GM23248 (cell line): ENCODE results near the gene ZNF474. TPM values are rescaled to one million over a fixed set of nuclear protein-coding genes. Genes with fewer than 3 reads are reported as not detected.
"Not testable (repeated sequence)": the region's sequence is repeated elsewhere in the genome, so short reads cannot be mapped to it uniquely, and the experiment has no call there.

Experiments
- DNase-seq: peaks from one replicate; pipeline ENCODE4 v3.0.0-alpha.2; 2015
- H2AFZ ChIP-seq: fragments of 200-600 bp; sonication (generic); 2 replicates; pipeline ENCODE4 v1.6.1; 2016; ENCODE audit warnings: antibody characterized with exemption
- H3F3A ChIP-seq: fragments of 200-600 bp; sonication (generic); 2 replicates; pipeline ENCODE4 v1.6.1; 2016; ENCODE audit warnings: mild to moderate bottlenecking, antibody characterized with exemption, mixed run types; ENCODE audit not compliant: insufficient read depth
- H3K27ac ChIP-seq: fragments of 200-600 bp; sonication (generic); 2 replicates; pipeline ENCODE4 v1.5.1; 2016; ENCODE audit warnings: mild to moderate bottlenecking
- H3K27me3 ChIP-seq: fragments of 200-600 bp; sonication (generic); replicated peaks from 2 replicates; pipeline ENCODE4 v1.6.1; 2016; ENCODE audit warnings: mild to moderate bottlenecking; ENCODE audit not compliant: insufficient read depth
- H3K36me3 ChIP-seq: fragments of 200-600 bp; sonication (generic); 2 replicates; pipeline ENCODE4 v1.6.1; 2016; ENCODE audit warnings: low read depth, mild to moderate bottlenecking
- H3K4me1 ChIP-seq: fragments of 200-600 bp; sonication (generic); 2 replicates; pipeline ENCODE4 v1.6.1; 2016; ENCODE audit warnings: mild to moderate bottlenecking; ENCODE audit not compliant: insufficient read depth
- H3K4me2 ChIP-seq: fragments of 200-600 bp; sonication (generic); one replicate; pipeline ENCODE4 v1.6.1; 2016; ENCODE audit warnings: mild to moderate bottlenecking; ENCODE audit not compliant: unreplicated experiment
- H3K4me3 ChIP-seq: fragments of 200-600 bp; sonication (generic); 2 replicates; pipeline ENCODE4 v1.5.1; 2016; ENCODE audit warnings: mild to moderate bottlenecking
- H3K79me2 ChIP-seq: fragments of 200-600 bp; sonication (generic); 2 replicates; pipeline ENCODE4 v1.6.1; 2016; ENCODE audit warnings: mild to moderate bottlenecking; ENCODE audit not compliant: insufficient read depth
- H3K9ac ChIP-seq: fragments of 200-600 bp; sonication (generic); 2 replicates; pipeline ENCODE4 v1.6.1; 2016; ENCODE audit warnings: mild to moderate bottlenecking
- H3K9me2 ChIP-seq: fragments of 200-600 bp; sonication (generic); 2 replicates; pipeline ENCODE4 v1.6.1; 2016; ENCODE audit warnings: mixed run types, mild to moderate bottlenecking, moderate library complexity; ENCODE audit not compliant: insufficient read depth
- H3K9me3 ChIP-seq: fragments of 200-600 bp; sonication (generic); one replicate; pipeline ENCODE4 v1.6.1; 2017; ENCODE audit warnings: low read depth
- H4K20me1 ChIP-seq: fragments of 200-600 bp; sonication (generic); 2 replicates; pipeline ENCODE4 v1.6.0; 2016; ENCODE audit not compliant: insufficient read depth
- EZH2 ChIP-seq: fragments of 200-600 bp; sonication (generic); IDR thresholded peaks from 2 replicates; pipeline ENCODE4 v1.6.1; 2018; ENCODE audit warnings: antibody characterized with exemption, mild to moderate bottlenecking; ENCODE audit not compliant: insufficient read depth, poor library complexity, severe bottlenecking
- EZH2phosphoT487 ChIP-seq: fragments of 200-600 bp; sonication (generic); IDR thresholded peaks from 2 replicates; pipeline ENCODE4 v1.6.1; 2018; ENCODE audit warnings: antibody characterized with exemption, moderate library complexity, mild to moderate bottlenecking, low read depth; ENCODE audit not compliant: insufficient read depth
- WGBS, 2 experiments: methylation state at CpG; one replicate each; pipeline ENCODE4 v1.1.6; 2015 to 2017; ENCODE audit warnings: low lambda C conversion rate in 2 of 2, low coverage in 1 of 2; ENCODE audit errors: missing lambda C conversion rate in 2 of 2; 5-methylcytosine and 5-hydroxymethylcytosine counted together
- in situ Hi-C: fragments of 300-500 bp; cut with MboI; formaldehyde crosslinking; loops from 2 replicates; pipeline ENCODE4 v1.15.0; 2020
- polyA plus RNA-seq: library from polyadenylated mRNA; unstranded; fragments of >200 nt; fragmentation: Nextera tagmentation; extraction: Ambion mirVana; gene quantifications from 2 replicates; pipeline ENCODE4 v1.2.1, GENCODE V29; 2016
- total RNA-seq: library from RNA; depleted of rRNA; stranded (reverse); fragments of >200 nt; shearing (Covaris generic); gene quantifications from 2 replicates; pipeline ENCODE4 v1.2.3, GENCODE V29; 2014

ZNF474 gene
- total and polyA plus RNA-seq, 2 experiments from 2014 or later, result 0.21 to 0.43 TPM

DNA sequence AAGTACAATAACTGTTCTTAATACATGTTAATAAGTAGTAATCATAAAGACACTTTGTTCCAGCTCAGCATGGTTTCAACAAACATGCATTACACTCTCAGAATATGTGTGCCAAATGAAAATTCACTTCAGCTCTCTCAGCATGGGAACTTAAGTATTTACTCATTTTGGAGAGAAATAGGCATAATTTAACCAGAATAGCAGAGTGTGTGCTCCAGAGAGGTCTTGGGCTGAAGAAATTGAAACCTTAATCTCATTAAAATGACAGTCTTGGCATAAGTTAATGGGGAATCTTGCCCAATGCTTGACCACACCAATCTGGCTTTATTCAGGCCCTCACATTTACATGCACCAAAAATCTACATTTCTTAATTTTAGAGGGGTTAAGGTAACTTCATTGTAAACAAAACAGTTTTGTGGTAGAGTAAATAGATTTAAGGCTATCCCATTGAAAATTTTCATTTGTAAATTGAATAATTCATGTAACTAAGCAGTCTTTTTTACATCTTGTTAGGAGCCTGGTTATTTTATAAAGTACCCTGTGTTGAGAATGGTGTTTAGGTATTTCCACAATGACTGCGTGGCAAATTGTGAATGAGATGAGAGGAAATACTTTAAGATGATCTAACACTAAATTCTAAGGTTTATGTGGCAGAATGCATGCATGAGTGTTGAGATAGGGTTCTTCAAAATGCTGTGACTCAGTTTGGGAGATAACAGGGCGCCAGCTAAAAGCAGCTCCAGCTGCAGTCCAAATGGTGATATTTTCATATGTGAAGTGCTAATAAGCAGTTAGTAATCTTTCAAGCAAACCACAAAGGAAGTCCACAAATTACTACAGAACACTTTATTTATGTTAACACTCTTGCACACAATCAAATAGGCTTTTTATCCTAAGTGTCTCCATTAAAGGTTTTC is 40.0 kb upstream of the ZNF474 start:
- peaks cover 57% of the 10 kb centered on the region for H3K4me1 ChIP-seq
- peak; percentile 93 for DNase-seq
- no peaks in the 10 kb centered on the region for H3K9me3 ChIP-seq
- H3K9me2 ChIP-seq, result peaks cover 3% of the 10 kb centered on the region; the same call in 1 of the 2 replicates
- H3K4me3 ChIP-seq, result peak overlapping the region; percentile 23
- H4K20me1 ChIP-seq, result no peaks in the 10 kb centered on the region
- peak overlapping the region; percentile 94 for H3K27ac ChIP-seq
- H3K27me3 ChIP-seq, result no peaks in the 10 kb centered on the region
- TF ChIP-seq EZH2phosphoT487 (peak; percentile 92; the same call in 1 of the 2 replicates), EZH2 (no peak)
- H2AFZ ChIP-seq, result peak overlapping the region; percentile 6; the same call in 1 of the 2 replicates
- H3K9ac ChIP-seq, result peak overlapping the region; percentile 67
- no peaks in the 10 kb centered on the region for H3K79me2 ChIP-seq
- WGBS, 2 experiments, result 1 to 4% methylated on average over 2 of the region's 2 CpGs
- H3K36me3 ChIP-seq, result no peaks in the 10 kb centered on the region
- H3K4me2 ChIP-seq, result peak overlapping the region; percentile 61
- in situ Hi-C loops, result no loop called here
- peaks cover 47% of the 10 kb centered on the region for H3F3A ChIP-seq

GRCh38 chr5:122091936-122092600 is 37.3 kb upstream of the ZNF474 start:
- H3K4me2 ChIP-seq, result peak overlapping the region; percentile 74
- TF ChIP-seq EZH2phosphoT487, result no peak
- TF ChIP-seq EZH2, result no peak
- peak overlapping the region; percentile 59 for H3K4me3 ChIP-seq
- H3K4me1 ChIP-seq, result peaks cover 71% of the 10 kb centered on the region
- no peaks in the 10 kb centered on the region for H3K9me3 ChIP-seq
- H2AFZ ChIP-seq, result peak overlapping the region; percentile 31; the same call in 1 of the 2 replicates
- no peaks in the 10 kb centered on the region for H3K36me3 ChIP-seq
- H3K9ac ChIP-seq, result peak overlapping the region; percentile 62
- in situ Hi-C loops, result no loop called here
- WGBS, 2 experiments, result 37% methylated on average over 9 of the region's 9 CpGs
- no peaks in the 10 kb centered on the region for H3K27me3 ChIP-seq
- DNase-seq, result peak; percentile 81
- H4K20me1 ChIP-seq, result no peaks in the 10 kb centered on the region
- no peaks in the 10 kb centered on the region for H3K79me2 ChIP-seq
- H3K9me2 ChIP-seq, result no peaks in the 10 kb centered on the region
- peaks cover 65% of the 10 kb centered on the region for H3F3A ChIP-seq
- peak overlapping the region; percentile 86 for H3K27ac ChIP-seq

DNA sequence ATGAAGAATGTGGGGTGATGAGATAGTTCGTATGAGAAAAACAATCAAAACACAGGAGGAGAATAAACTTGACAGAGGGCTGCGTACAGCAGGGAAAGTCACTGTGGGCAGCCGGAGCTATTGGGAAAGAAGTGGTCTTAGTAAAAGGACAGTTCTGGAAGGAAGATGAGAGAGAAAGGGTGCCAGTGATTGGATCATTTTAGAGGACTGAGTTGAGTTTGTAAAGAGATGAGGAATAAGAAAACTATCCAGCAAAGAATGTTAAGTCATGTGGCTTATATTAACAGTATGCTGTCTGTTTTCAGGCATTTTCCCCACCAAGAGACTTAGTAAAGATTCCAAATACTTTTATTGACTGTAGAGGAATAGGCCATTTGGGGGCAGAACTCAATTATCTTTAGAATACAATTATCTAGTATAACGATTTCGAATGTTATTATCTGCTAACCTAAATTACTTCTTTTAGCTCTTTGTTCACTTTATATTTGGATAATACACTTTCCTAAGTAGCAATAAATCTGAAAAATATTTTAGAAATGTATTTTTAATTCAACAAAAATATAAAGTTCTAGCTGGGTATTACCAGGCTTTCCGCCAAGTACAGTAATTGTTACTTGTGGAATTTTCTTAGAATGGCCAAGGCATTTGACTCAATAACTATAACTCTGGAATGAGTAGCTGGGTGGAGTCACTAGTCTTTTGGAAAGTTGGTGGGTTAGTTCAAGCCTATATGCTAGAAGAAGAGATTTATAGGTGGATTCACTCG is 35.7 kb upstream of the ZNF474 start:
- H3K27ac ChIP-seq, result peak overlapping the region; percentile 86
- DNase-seq, result peak; percentile 94
- peaks cover 70% of the 10 kb centered on the region for H3K4me1 ChIP-seq
- H2AFZ ChIP-seq, result 0 out of 2 replicates have a peak overlapping the region, but pooled peaks have one; percentile 2
- TF ChIP-seq EZH2phosphoT487 (no peak), EZH2 (no peak)
- H3K36me3 ChIP-seq, result no peaks in the 10 kb centered on the region
- H3K9me2 ChIP-seq, result no peaks in the 10 kb centered on the region
- peak overlapping the region; percentile 62 for H3K9ac ChIP-seq
- H3K4me3 ChIP-seq, result peak overlapping the region; percentile 59
- in situ Hi-C loops, result no loop called here
- no peaks in the 10 kb centered on the region for H3K27me3 ChIP-seq
- no peaks in the 10 kb centered on the region for H3K9me3 ChIP-seq
- peaks cover 59% of the 10 kb centered on the region for H3F3A ChIP-seq
- 0 to 2% methylated on average over 7 of the region's 7 CpGs for WGBS, 2 experiments
- no peaks in the 10 kb centered on the region for H3K79me2 ChIP-seq
- H3K4me2 ChIP-seq, result peak overlapping the region; percentile 74
- H4K20me1 ChIP-seq, result no peaks in the 10 kb centered on the region

GRCh38 chr5:122094251-122094650 is 35.1 kb upstream of the ZNF474 start:
- H3K27me3 ChIP-seq, H3K9me3 ChIP-seq, in situ Hi-C loops, H2AFZ ChIP-seq, H3K79me2 ChIP-seq, DNase-seq, H3K9me2 ChIP-seq, H3K36me3 ChIP-seq, H4K20me1 ChIP-seq: not testable (repeated sequence)
- Histone ChIP-seq H3K4me3 (peak overlapping the region; percentile 59), H3K9ac (peak overlapping the region; percentile 62), H3K4me1 (peaks cover 70% of the 10 kb centered on the region), H3K27ac (peak overlapping the region; percentile 86), H3K4me2 (peak overlapping the region; percentile 74), H3F3A (peaks cover 52% of the 10 kb centered on the region)
- 63 to 64% methylated on average over 5 of the region's 5 CpGs for WGBS, 2 experiments
